Measurements from ENCODE around the gene ZNF407. TPM values are rescaled to one million over a fixed set of nuclear protein-coding genes. Genes with fewer than 3 reads are reported as not detected.

The ZNF407 gene
- total RNA-seq, 1 donor = 16.6 TPM

GRCh38 chr18:75057169-75057960 is 459.7 kb downstream of the ZNF407 start:
- TF ChIP-seq CTCF (IDR thresholded peaks at IDR 0.05; ENCODE audit: extremely low read depth, low read depth, low read length) = no peak
- no peak for DNase-seq (ENCODE audit: insufficient read length, low spot score, missing footprints)
- no peaks in the 10 kb centered on the region for H3K36me3 ChIP-seq (ENCODE audit: insufficient read depth, low read length)
- no peak overlapping the region for H3K27ac ChIP-seq (ENCODE audit: low read depth, low read length)
- H4K20me1 ChIP-seq (ENCODE audit: insufficient read depth, low read length) = no peaks in the 10 kb centered on the region
- H3K79me2 ChIP-seq (ENCODE audit: insufficient read depth, low read length) = no peaks in the 10 kb centered on the region
- no peak overlapping the region for H3K4me2 ChIP-seq (ENCODE audit: insufficient read depth, low read length)
- no peak overlapping the region for H3K4me3 ChIP-seq (ENCODE audit: insufficient read depth, low read length)
- no peak overlapping the region for H2AFZ ChIP-seq (ENCODE audit: low read length)
- H3K9me3 ChIP-seq (ENCODE audit: low read depth, low read length) = no peaks in the 10 kb centered on the region
- H3K4me1 ChIP-seq (ENCODE audit: insufficient read depth, low read length) = no peaks in the 10 kb centered on the region
- no peaks in the 10 kb centered on the region for H3K27me3 ChIP-seq (ENCODE audit: insufficient read depth, low read length)

GRCh38 chr18:75060185-75060584 is 462.5 kb downstream of the ZNF407 start:
- Histone ChIP-seq H3K36me3 (ENCODE audit: insufficient read depth, low read length) (no peaks in the 10 kb centered on the region), H3K27ac (ENCODE audit: low read depth, low read length) (no peak overlapping the region), H3K9me3 (ENCODE audit: low read depth, low read length) (no peaks in the 10 kb centered on the region), H4K20me1 (ENCODE audit: insufficient read depth, low read length) (no peaks in the 10 kb centered on the region), H2AFZ (ENCODE audit: low read length) (no peak overlapping the region), H3K4me3 (ENCODE audit: insufficient read depth, low read length) (no peak overlapping the region), H3K27me3 (ENCODE audit: insufficient read depth, low read length) (no peaks in the 10 kb centered on the region), H3K79me2 (ENCODE audit: insufficient read depth, low read length) (no peaks in the 10 kb centered on the region), H3K4me1 (ENCODE audit: insufficient read depth, low read length) (no peaks in the 10 kb centered on the region), H3K4me2 (ENCODE audit: insufficient read depth, low read length) (no peak overlapping the region)
- no peak for TF ChIP-seq CTCF (IDR thresholded peaks at IDR 0.05; ENCODE audit: extremely low read depth, low read depth, low read length)
- DNase-seq (ENCODE audit: insufficient read length, low spot score, missing footprints) = no peak

GRCh38 chr18:75062297-75062886 is 464.7 kb downstream of the ZNF407 start:
- no peaks in the 10 kb centered on the region for H3K79me2 ChIP-seq (ENCODE audit: insufficient read depth, low read length)
- H3K27me3 ChIP-seq (ENCODE audit: insufficient read depth, low read length) = no peaks in the 10 kb centered on the region
- H3K4me1 ChIP-seq (ENCODE audit: insufficient read depth, low read length) = no peaks in the 10 kb centered on the region
- no peak overlapping the region for H3K4me3 ChIP-seq (ENCODE audit: insufficient read depth, low read length)
- DNase-seq (ENCODE audit: insufficient read length, low spot score, missing footprints) = no peak
- no peak overlapping the region for H3K27ac ChIP-seq (ENCODE audit: low read depth, low read length)
- no peak overlapping the region for H3K4me2 ChIP-seq (ENCODE audit: insufficient read depth, low read length)
- no peak overlapping the region for H2AFZ ChIP-seq (ENCODE audit: low read length)
- no peak for TF ChIP-seq CTCF (IDR thresholded peaks at IDR 0.05; ENCODE audit: extremely low read depth, low read depth, low read length)
- H3K9me3 ChIP-seq (ENCODE audit: low read depth, low read length) = no peaks in the 10 kb centered on the region
- no peaks in the 10 kb centered on the region for H3K36me3 ChIP-seq (ENCODE audit: insufficient read depth, low read length)
- no peaks in the 10 kb centered on the region for H4K20me1 ChIP-seq (ENCODE audit: insufficient read depth, low read length)

GRCh38 chr18:75063196-75063595 is 465.5 kb downstream of the ZNF407 start:
- no peaks in the 10 kb centered on the region for H3K36me3 ChIP-seq (ENCODE audit: insufficient read depth, low read length)
- H3K4me3 ChIP-seq (ENCODE audit: insufficient read depth, low read length) = no peak overlapping the region
- H3K79me2 ChIP-seq (ENCODE audit: insufficient read depth, low read length) = no peaks in the 10 kb centered on the region
- H3K4me1 ChIP-seq (ENCODE audit: insufficient read depth, low read length) = no peaks in the 10 kb centered on the region
- H3K27me3 ChIP-seq (ENCODE audit: insufficient read depth, low read length) = no peaks in the 10 kb centered on the region
- DNase-seq (ENCODE audit: insufficient read length, low spot score, missing footprints) = no peak
- no peak overlapping the region for H3K27ac ChIP-seq (ENCODE audit: low read depth, low read length)
- no peaks in the 10 kb centered on the region for H3K9me3 ChIP-seq (ENCODE audit: low read depth, low read length)
- H3K4me2 ChIP-seq (ENCODE audit: insufficient read depth, low read length) = no peak overlapping the region
- no peak for TF ChIP-seq CTCF (IDR thresholded peaks at IDR 0.05; ENCODE audit: extremely low read depth, low read depth, low read length)
- H2AFZ ChIP-seq (ENCODE audit: low read length) = no peak overlapping the region
- H4K20me1 ChIP-seq (ENCODE audit: insufficient read depth, low read length) = no peaks in the 10 kb centered on the region

Data from osteoblast (primary cell).